Measurements from ENCODE around the gene LRRD1. TPM values are rescaled to one million over a fixed set of nuclear protein-coding genes. Genes with fewer than 3 reads are reported as not detected.

The LRRD1 gene
- under 1 TPM in 1 of 4 donors, not detected in 3; 0.29 TPM for total RNA-seq

DNA sequence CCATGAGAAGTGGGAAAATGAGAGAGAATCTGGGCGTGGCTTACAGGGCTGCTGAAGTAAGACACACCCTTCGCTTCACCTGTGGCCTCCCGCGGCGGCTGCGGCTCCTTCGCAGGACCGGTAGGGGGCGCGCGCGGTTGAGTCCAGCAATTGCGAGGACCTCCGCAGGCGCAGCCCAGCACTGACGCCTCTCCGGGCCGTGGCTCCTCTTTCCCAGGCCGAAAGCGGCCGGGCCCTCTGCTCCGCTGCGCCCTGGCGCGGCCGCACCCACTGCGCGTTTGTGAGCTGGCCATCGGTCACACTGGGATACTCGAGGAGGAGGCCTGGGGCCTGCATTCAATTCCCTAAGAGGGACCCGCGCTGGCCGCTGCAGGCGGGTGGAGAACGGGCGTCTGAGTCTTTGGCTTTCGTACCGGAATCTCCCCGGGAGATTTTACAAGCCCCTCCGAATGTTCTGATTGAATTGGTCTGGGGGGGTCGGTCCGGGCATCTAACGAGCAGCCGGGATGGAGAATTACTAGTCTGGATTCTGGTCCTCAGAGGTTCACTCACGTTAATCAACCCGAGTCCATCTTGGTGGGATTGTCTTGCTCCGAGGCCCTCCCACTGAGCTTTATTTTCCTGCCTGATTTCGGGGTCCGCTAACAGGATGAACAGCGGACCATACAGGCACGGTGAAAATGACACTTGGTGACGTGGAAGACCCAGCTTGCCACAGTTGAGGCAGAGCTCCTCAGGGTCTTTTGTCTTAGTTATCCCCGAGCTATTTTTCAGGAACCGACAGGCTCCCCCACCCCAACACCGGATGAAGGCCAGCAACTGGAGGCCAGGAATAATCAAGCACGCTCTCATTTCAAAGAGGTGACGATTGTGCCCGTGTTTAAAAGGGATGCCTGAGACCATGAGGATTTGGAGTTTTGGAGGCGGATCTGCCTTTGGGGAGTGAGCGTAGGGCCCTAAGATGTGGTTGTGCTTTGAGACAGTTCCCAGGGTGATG is at the start of gene LRRD1:
LRRD1 (minus strand) TSS at position 215 of the 997 bp plus-strand sequence. CDS start 13,940 bp downstream, outside the sequence.
- peak; percentile 90 to 93 for DNase-seq (ENCODE audit: low spot score in 2 of 2)
- H3K27me3 ChIP-seq = no peaks in the 10 kb centered on the region
- 9% methylated on average over 35 of the region's 60 CpGs for WGBS
- TF ChIP-seq, protein P1, sequence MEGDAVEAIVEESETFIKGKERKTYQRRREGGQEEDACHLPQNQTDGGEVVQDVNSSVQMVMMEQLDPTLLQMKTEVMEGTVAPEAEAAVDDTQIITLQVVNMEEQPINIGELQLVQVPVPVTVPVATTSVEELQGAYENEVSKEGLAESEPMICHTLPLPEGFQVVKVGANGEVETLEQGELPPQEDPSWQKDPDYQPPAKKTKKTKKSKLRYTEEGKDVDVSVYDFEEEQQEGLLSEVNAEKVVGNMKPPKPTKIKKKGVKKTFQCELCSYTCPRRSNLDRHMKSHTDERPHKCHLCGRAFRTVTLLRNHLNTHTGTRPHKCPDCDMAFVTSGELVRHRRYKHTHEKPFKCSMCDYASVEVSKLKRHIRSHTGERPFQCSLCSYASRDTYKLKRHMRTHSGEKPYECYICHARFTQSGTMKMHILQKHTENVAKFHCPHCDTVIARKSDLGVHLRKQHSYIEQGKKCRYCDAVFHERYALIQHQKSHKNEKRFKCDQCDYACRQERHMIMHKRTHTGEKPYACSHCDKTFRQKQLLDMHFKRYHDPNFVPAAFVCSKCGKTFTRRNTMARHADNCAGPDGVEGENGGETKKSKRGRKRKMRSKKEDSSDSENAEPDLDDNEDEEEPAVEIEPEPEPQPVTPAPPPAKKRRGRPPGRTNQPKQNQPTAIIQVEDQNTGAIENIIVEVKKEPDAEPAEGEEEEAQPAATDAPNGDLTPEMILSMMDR (IDR thresholded peaks at IDR 0.05) = peak; percentile 88 to 98
- no peak for TF ChIP-seq EP300 (IDR thresholded peaks at IDR 0.05)
- H3K9me3 ChIP-seq = no peaks in the 10 kb centered on the region
- H3K4me3 ChIP-seq = peak within 1 kb of the TSS; percentile 58
- peak within 1 kb of the TSS; percentile 71 for H3K27ac ChIP-seq
- peaks cover 11% of the 10 kb centered on the region for H3K4me1 ChIP-seq
- no peaks in the 10 kb centered on the region for H3K36me3 ChIP-seq

DNA sequence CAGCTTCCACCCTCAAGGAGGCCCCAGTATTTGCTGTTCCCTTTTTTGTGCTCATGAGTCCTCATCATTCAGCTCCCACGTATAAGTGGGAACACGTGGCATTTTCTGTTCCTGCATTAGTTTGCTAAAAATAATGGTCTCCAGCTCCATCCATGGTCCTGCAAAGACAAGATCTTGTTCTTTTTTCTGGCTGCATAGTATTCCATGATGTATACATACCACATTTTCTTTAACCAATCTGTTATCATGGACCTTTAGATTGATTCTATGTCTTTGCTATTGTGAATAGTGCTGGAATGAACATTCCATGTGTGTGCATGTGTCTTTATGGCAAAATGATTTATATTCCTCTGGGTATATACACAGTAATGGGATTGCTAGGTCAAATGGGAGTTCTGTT is 49.8 kb upstream of the LRRD1 start:
- WGBS = 100% methylated on average over 2 of the region's 2 CpGs
- Histone ChIP-seq H3K9me3 (no peaks in the 10 kb centered on the region), H3K27me3 (no peaks in the 10 kb centered on the region), H3K36me3 (peaks cover 76% of the 10 kb centered on the region), H3K4me3 (no peak overlapping the region), H3K4me1 (no peaks in the 10 kb centered on the region), H3K27ac (no peak overlapping the region)
- no peak for TF ChIP-seq EP300 (IDR thresholded peaks at IDR 0.05)
- TF ChIP-seq POLR2AphosphoS5 (IDR thresholded peaks at IDR 0.05) = no peak
- no peak for TF ChIP-seq POLR2A (IDR thresholded peaks at IDR 0.05)
- TF ChIP-seq, protein P1 (IDR thresholded peaks at IDR 0.05) = no peak
- DNase-seq (ENCODE audit: low spot score in 2 of 2) = no peak

DNA sequence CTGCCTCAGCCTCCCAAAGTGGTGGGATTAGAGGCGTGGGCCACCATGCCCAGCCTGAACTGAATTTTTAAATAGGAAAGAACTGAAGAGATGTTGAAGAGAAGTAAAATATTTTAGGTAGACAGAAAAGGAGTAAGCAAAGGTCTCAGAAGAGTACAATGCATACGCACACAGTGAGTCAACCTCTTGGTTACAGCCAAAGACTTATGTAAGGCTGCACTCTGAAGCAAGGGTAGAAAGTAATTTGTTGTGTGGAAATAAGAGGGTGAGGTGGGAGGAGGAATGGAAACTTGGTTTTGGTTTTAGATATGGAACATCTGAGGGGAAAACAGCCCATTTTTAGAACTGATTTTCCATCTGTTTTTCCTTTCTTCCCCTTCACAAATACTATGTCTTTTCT is 49.2 kb upstream of the LRRD1 start:
- no peaks in the 10 kb centered on the region for H3K9me3 ChIP-seq
- no peak for TF ChIP-seq POLR2A (IDR thresholded peaks at IDR 0.05)
- TF ChIP-seq EP300 (IDR thresholded peaks at IDR 0.05) = no peak
- TF ChIP-seq POLR2AphosphoS5 (IDR thresholded peaks at IDR 0.05) = no peak
- TF ChIP-seq, protein P1 (IDR thresholded peaks at IDR 0.05) = no peak
- 95% methylated on average over 2 of the region's 2 CpGs for WGBS
- H3K27ac ChIP-seq = no peak overlapping the region
- no peaks in the 10 kb centered on the region for H3K4me1 ChIP-seq
- no peaks in the 10 kb centered on the region for H3K27me3 ChIP-seq
- no peak overlapping the region for H3K4me3 ChIP-seq
- no peak for DNase-seq (ENCODE audit: low spot score in 2 of 2)
- H3K36me3 ChIP-seq = peaks cover 73% of the 10 kb centered on the region

DNA sequence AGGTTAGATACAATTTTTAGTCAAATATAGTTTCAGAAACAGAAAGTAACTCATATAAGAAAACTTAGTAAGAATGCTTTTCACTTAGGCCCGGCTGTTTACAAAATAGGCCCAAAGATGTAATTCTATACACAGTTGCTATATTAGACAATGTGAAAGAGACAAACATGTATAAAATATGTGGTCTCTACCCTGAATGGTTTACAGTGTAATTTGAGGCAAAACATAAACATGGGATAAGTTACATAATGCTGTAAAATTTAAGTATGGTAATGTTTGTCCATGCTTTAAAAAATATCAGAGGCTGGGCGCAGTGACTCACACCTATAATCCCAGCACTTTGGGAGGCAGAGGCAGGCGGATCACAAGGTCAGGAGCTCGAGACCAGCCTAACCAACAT is 48.0 kb upstream of the LRRD1 start:
- no peak overlapping the region for H3K4me3 ChIP-seq
- no peaks in the 10 kb centered on the region for H3K27me3 ChIP-seq
- DNase-seq (ENCODE audit: low spot score in 2 of 2) = no peak
- H3K4me1 ChIP-seq = no peaks in the 10 kb centered on the region
- H3K36me3 ChIP-seq = peaks cover 63% of the 10 kb centered on the region
- WGBS = 92% methylated on average over 4 of the region's 4 CpGs
- TF ChIP-seq POLR2A (IDR thresholded peaks at IDR 0.05) = no peak
- no peak for TF ChIP-seq POLR2AphosphoS5 (IDR thresholded peaks at IDR 0.05)
- TF ChIP-seq, protein P1 (IDR thresholded peaks at IDR 0.05) = no peak
- no peak for TF ChIP-seq EP300 (IDR thresholded peaks at IDR 0.05)
- H3K9me3 ChIP-seq = no peaks in the 10 kb centered on the region
- no peak overlapping the region for H3K27ac ChIP-seq

DNA sequence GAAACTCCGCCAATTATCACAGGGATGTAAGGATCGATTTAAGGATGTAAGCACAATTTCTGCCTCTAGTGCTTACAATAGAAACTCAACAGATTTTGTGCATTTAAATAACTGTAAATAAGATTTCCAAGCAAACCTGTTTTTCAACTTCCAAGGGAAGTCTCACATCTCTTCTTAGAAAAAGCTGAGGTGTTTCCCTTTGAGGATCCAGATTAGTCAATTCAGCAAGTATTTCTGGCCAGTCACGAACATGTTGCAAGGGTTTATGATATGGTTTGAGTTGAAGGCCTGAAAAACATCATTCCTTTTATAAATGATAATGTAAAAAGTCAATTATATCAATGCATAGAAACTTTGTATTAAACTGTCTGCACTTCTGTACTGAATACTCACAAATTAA is 42.8 kb upstream of the LRRD1 start:
- no peaks in the 10 kb centered on the region for H3K9me3 ChIP-seq
- H3K27ac ChIP-seq = no peak overlapping the region
- H3K36me3 ChIP-seq = peaks cover 75% of the 10 kb centered on the region
- DNase-seq (ENCODE audit: low spot score in 2 of 2) = no peak
- H3K27me3 ChIP-seq = no peaks in the 10 kb centered on the region
- TF ChIP-seq, protein P1 (IDR thresholded peaks at IDR 0.05) = no peak
- TF ChIP-seq EP300 (IDR thresholded peaks at IDR 0.05) (no peak), POLR2AphosphoS5 (IDR thresholded peaks at IDR 0.05) (no peak), POLR2A (IDR thresholded peaks at IDR 0.05) (no peak)
- H3K4me3 ChIP-seq = no peak overlapping the region
- H3K4me1 ChIP-seq = no peaks in the 10 kb centered on the region
- WGBS = 64% methylated on average over 3 of the region's 3 CpGs
